GM12878 (cell line): ENCODE data around the gene NAALADL2.

Experiments used
- ATF7 ChIP-seq: fragments of 450-650 bp; IDR thresholded peaks from 2 replicates; pipeline ENCODE4 v1.6.1; 2016; ENCODE audit warnings: low read depth, mild to moderate bottlenecking
- EGR1 ChIP-seq, 2 experiments: IDR thresholded peaks; 1 replicate in 1 of 2; 2 replicates in 1 of 2; pipeline ENCODE4 v1.6.1; 2011 to 2012; ENCODE audit warnings: low read depth in 2 of 2, low read length in 2 of 2, borderline replicate concordance in 1 of 2, mild to moderate bottlenecking in 1 of 2, moderate library complexity in 1 of 2
- ETV6 ChIP-seq, 2 experiments: fragments of 450-650 bp in 1 of 2; IDR thresholded peaks in 1 of 2; conservative IDR thresholded peaks in 1 of 2; 2 replicates each; pipeline ENCODE4 v1.6.1; 2014; ENCODE audit warnings: antibody characterized with exemption in 1 of 2, borderline replicate concordance in 1 of 2, low read depth in 1 of 2, mild to moderate bottlenecking in 1 of 2, moderate library complexity in 1 of 2
- KDM1A ChIP-seq: fragments of 200-600 bp; sonication (generic); IDR thresholded peaks from 2 replicates; pipeline ENCODE4 v1.6.1; 2016; ENCODE audit warnings: borderline replicate concordance
- MAX ChIP-seq: IDR thresholded peaks from 2 replicates; pipeline ENCODE4 v1.6.1; 2012; ENCODE audit warnings: low read depth, low read length, improper control_type of control experiment
- MXI1 ChIP-seq: fragments of 150-350 bp; IDR thresholded peaks from 2 replicates; pipeline ENCODE4 v1.6.1; 2011; ENCODE audit warnings: low read depth, mild to moderate bottlenecking, inconsistent platforms, low read length, improper control_type of control experiment
- NRF1 ChIP-seq: conservative IDR thresholded peaks from 2 replicates; pipeline ENCODE4 v1.6.1; 2011; ENCODE audit warnings: mild to moderate bottlenecking, low read depth, low read length, improper control_type of control experiment
- TAF1 ChIP-seq: IDR thresholded peaks from 2 replicates; pipeline ENCODE4 v1.6.1; 2011; ENCODE audit warnings: mild to moderate bottlenecking, low read depth, low read length, borderline replicate concordance
- TCF7 ChIP-seq: IDR thresholded peaks from 2 replicates; pipeline ENCODE4 v1.6.1; 2014; ENCODE audit warnings: antibody characterized with exemption, borderline replicate concordance

GRCh38 chr3:175066617-175067415, 207.7 kb downstream of the NAALADL2 start:
- TF ChIP-seq MXI1 (no peak), TCF7 (no peak), KDM1A (no peak), TAF1 (no peak), ETV6 (conservative IDR thresholded peaks at IDR 0.05 in 1 of 2, IDR thresholded peaks at IDR 0.05 in 1 of 2; ENCODE audit: borderline replicate concordance in 1 of 2, low read depth in 1 of 2) (no peak), EGR1 (IDR thresholded peaks at IDR 0.05; ENCODE audit: borderline replicate concordance in 1 of 2, low read depth in 2 of 2, low read length in 2 of 2) (no peak), NRF1 (no peak), MAX (no peak), ATF7 (no peak)
